Muscle of arm (tissue), 12 donors: ENCODE data around the gene SLC7A14. TPM values are rescaled to one million over a fixed set of nuclear protein-coding genes. Genes with fewer than 3 reads are reported as not detected.

Source experiments
- DNase-seq: peaks from one replicate; pipeline ENCODE4 v3.0.0-alpha.2; 2013
- polyA plus RNA-seq, 12 donors: library from polyadenylated mRNA; unstranded; fragments of 120-200 nt; gene quantifications; one replicate each; pipeline ENCODE4 v1.2.1, GENCODE V29; 2013; ENCODE audit not compliant: insufficient read length in 12 of 12

Gene SLC7A14
- polyA plus RNA-seq, 12 donors: 0.17 to 0.64 (median 0.31) TPM; not detected in 2

- no peak for DNase-seq
Observed at GRCh38 chr3:170536712-170537111, 49.2 kb downstream of the SLC7A14 start.

GRCh38 chr3:170534227-170534626, 51.6 kb downstream of the SLC7A14 start:
- no peak for DNase-seq

- DNase-seq: no peak
Observed at GRCh38 chr3:170532573-170532972, 53.3 kb downstream of the SLC7A14 start.

- no peak for DNase-seq
Observed at GRCh38 chr3:170531657-170532335, 54.1 kb downstream of the SLC7A14 start.

- no peak for DNase-seq
Observed at GRCh38 chr3:170531054-170531453, 54.8 kb downstream of the SLC7A14 start.

GRCh38 chr3:170529912-170530311, 56.0 kb downstream of the SLC7A14 start:
- no peak for DNase-seq

GRCh38 chr3:170529346-170529745, 56.5 kb downstream of the SLC7A14 start:
- no peak for DNase-seq

GRCh38 chr3:170528726-170529125, 57.1 kb downstream of the SLC7A14 start:
- no peak for DNase-seq

GRCh38 chr3:170524073-170524472, 61.8 kb downstream of the SLC7A14 start:
- peak; percentile 13 for DNase-seq

GRCh38 chr3:170523248-170523647, 62.6 kb downstream of the SLC7A14 start:
- DNase-seq: no peak

GRCh38 chr3:170522201-170522600, 63.7 kb downstream of the SLC7A14 start:
- no peak for DNase-seq

- no peak for DNase-seq
Observed at GRCh38 chr3:170520996-170521395, 64.9 kb downstream of the SLC7A14 start.

- DNase-seq: no peak
Observed at GRCh38 chr3:170517242-170517945, 68.5 kb downstream of the SLC7A14 start.

GRCh38 chr3:170513642-170514041, 72.2 kb downstream of the SLC7A14 start:
- DNase-seq: no peak

- no peak for DNase-seq
Observed at GRCh38 chr3:170511371-170511770, 74.5 kb downstream of the SLC7A14 start.

GRCh38 chr3:170508839-170509238, 77.0 kb downstream of the SLC7A14 start:
- no peak for DNase-seq

- no peak for DNase-seq
Observed at GRCh38 chr3:170508291-170508690, 77.6 kb downstream of the SLC7A14 start.

GRCh38 chr3:170507063-170507462, 78.8 kb downstream of the SLC7A14 start:
- no peak for DNase-seq

GRCh38 chr3:170506556-170506955, 79.3 kb downstream of the SLC7A14 start:
- DNase-seq: no peak

- peak; percentile 15 for DNase-seq
Observed at GRCh38 chr3:170502297-170502696, 83.6 kb downstream of the SLC7A14 start.

- no peak for DNase-seq
Observed at GRCh38 chr3:170500995-170501394, 84.9 kb downstream of the SLC7A14 start.

- no peak for DNase-seq
Observed at GRCh38 chr3:170500462-170500861, 85.4 kb downstream of the SLC7A14 start.

- no peak for DNase-seq
Observed at GRCh38 chr3:170499562-170500156, 86.2 kb downstream of the SLC7A14 start.
